ENCODE data around the gene HMGB2. TPM values are rescaled to one million over a fixed set of nuclear protein-coding genes. Genes with fewer than 3 reads are reported as not detected.

HMGB2 gene
- total RNA-seq (2014; rRNA removed; shearing (Covaris generic)) (103 and 109 TPM in 2 replicates), polyA plus RNA-seq (2016; fragmentation: Nextera tagmentation; extraction: Ambion mirVana) (519 and 593 TPM in 2 replicates)
- long read RNA-seq, transcript HMGB2-201 (5 exons, 1,889 nt): major isoform, 122 of 159 reads
- long read RNA-seq, transcript HMGB2-203 (5 exons, 1,175 nt): minor isoform, 7 of 159 reads
- long read RNA-seq, transcript HMGB2-205 (3 exons, 1,841 nt): minor isoform, 6 of 159 reads
- long read RNA-seq, partial matches to known transcripts: 14 of 159 reads
- long read RNA-seq, other reads (novel, unspliced or antisense): 6 of 159 reads

DNA sequence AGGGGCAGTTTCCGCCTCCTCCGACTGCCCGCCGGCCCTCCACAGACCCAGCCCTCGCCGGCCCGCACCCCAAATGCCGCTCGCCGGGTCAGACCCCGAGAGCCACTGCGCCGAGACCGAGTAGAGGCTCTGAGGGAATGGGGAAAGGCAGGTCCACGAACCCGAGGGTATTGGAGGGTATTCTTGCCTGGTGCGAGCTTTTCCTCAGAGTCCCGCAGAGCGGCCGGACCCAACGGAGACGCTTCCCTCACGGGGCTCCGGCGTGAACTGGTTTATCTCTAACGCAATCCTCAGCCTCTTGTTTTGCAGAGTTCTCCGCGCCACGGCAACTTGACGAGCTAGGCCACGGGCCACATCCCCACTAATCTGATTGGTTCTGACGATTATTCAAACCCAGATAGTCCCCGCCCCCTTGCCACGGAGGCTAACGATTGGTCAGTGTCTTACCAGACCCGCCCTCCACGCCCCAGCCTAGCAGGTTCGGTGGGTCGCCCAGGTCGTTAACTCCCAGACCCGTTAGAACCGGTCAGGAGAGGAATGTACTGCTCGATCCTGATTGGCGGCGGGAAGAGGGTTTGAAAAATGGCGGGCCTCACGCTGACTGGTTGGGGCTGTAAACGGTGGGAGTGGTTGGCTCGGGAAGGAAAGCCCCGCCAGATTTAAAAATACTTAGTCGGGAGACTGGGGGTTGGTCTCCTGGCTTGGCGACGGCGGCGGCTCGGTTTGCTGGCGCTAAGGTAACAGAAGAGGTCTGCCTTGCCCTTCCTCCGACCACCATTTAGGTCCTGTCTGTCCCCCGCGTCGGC, at the start of gene HMGB2:
TSS of gene HMGB2 (minus strand) at position 274 of the 806 bp plus-strand sequence. CDS start 709 bp downstream, outside the sequence.
- Histone ChIP-seq H3K9me2 (ENCODE audit: insufficient read depth) (no peaks in the 10 kb centered on the region), H3K4me3 (peak within 1 kb of the TSS; percentile 84), H4K20me1 (replicated peaks; ENCODE audit: insufficient read depth) (peaks cover 11% of the 10 kb centered on the region; the same call in 1 of the 2 replicates), H3F3A (replicated peaks; ENCODE audit: low read depth) (no peaks in the 10 kb centered on the region), H3K27ac (ENCODE audit: low read depth) (peak within 1 kb of the TSS; percentile 100), H3K79me2 (replicated peaks; ENCODE audit: insufficient read depth) (peaks cover 15% of the 10 kb centered on the region), H3K36me3 (ENCODE audit: insufficient read depth) (peaks cover 32% of the 10 kb centered on the region; the same call in 1 of the 2 replicates), H3K27me3 (ENCODE audit: insufficient read depth) (peaks cover 11% of the 10 kb centered on the region; the same call in 1 of the 2 replicates), H3K4me2 (peak within 1 kb of the TSS; percentile 90), H3K4me1 (ENCODE audit: insufficient read depth) (peaks cover 11% of the 10 kb centered on the region), H2AFZ (peak within 1 kb of the TSS; percentile 45; the same call in 1 of the 2 replicates)
- peak within 1 kb of the TSS; percentile 97 for H3K4me3 Mint-ChIP-seq
- peak; percentile 88 for ATAC-seq
- peak; percentile 100 for DNase-seq (ENCODE audit: low spot score)
- H3K36me3 Mint-ChIP-seq (ENCODE audit: low read depth): peaks cover 45% of the 10 kb centered on the region
- peak within 1 kb of the TSS; percentile 100 for H3K27ac Mint-ChIP-seq
- H3K4me1 Mint-ChIP-seq: peaks cover 28% of the 10 kb centered on the region
- H3K9me3 Mint-ChIP-seq: 0 out of 3 replicates have a peak, but pooled peaks cover 3% of the 10 kb centered on the region
- peaks cover 24% of the 10 kb centered on the region for H3K27me3 Mint-ChIP-seq (ENCODE audit: insufficient read depth, low read depth, poor library complexity)
- TF ChIP-seq STAT1 (IDR thresholded peaks at IDR 0.05; ENCODE audit: unreplicated experiment) (no peak), EZH2phosphoT487 (IDR thresholded peaks at IDR 0.05; ENCODE audit: unreplicated experiment) (no peak), EZH2 (IDR thresholded peaks at IDR 0.05; ENCODE audit: low read depth, unreplicated experiment) (no peak), POLR2AphosphoS5 (IDR thresholded peaks at IDR 0.05; ENCODE audit: low read depth) (peak; percentile 97), NANOG (IDR thresholded peaks at IDR 0.05; ENCODE audit: borderline replicate concordance) (0 out of 2 replicates have a peak, but pooled peaks have one; percentile 35), JUNB (IDR thresholded peaks at IDR 0.05; ENCODE audit: unreplicated experiment) (no peak), CREB1 (CRISPR knock-in tag; IDR thresholded peaks at IDR 0.05; ENCODE audit: low read depth) (peak; percentile 77), ZNF331 (CRISPR knock-in tag; IDR thresholded peaks at IDR 0.05; ENCODE audit: low read depth) (no peak)
- TF ChIP-seq, protein P1, sequence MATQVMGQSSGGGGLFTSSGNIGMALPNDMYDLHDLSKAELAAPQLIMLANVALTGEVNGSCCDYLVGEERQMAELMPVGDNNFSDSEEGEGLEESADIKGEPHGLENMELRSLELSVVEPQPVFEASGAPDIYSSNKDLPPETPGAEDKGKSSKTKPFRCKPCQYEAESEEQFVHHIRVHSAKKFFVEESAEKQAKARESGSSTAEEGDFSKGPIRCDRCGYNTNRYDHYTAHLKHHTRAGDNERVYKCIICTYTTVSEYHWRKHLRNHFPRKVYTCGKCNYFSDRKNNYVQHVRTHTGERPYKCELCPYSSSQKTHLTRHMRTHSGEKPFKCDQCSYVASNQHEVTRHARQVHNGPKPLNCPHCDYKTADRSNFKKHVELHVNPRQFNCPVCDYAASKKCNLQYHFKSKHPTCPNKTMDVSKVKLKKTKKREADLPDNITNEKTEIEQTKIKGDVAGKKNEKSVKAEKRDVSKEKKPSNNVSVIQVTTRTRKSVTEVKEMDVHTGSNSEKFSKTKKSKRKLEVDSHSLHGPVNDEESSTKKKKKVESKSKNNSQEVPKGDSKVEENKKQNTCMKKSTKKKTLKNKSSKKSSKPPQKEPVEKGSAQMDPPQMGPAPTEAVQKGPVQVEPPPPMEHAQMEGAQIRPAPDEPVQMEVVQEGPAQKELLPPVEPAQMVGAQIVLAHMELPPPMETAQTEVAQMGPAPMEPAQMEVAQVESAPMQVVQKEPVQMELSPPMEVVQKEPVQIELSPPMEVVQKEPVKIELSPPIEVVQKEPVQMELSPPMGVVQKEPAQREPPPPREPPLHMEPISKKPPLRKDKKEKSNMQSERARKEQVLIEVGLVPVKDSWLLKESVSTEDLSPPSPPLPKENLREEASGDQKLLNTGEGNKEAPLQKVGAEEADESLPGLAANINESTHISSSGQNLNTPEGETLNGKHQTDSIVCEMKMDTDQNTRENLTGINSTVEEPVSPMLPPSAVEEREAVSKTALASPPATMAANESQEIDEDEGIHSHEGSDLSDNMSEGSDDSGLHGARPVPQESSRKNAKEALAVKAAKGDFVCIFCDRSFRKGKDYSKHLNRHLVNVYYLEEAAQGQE (IDR thresholded peaks at IDR 0.05; ENCODE audit: unreplicated experiment): no peak
- TF ChIP-seq, protein P2, sequence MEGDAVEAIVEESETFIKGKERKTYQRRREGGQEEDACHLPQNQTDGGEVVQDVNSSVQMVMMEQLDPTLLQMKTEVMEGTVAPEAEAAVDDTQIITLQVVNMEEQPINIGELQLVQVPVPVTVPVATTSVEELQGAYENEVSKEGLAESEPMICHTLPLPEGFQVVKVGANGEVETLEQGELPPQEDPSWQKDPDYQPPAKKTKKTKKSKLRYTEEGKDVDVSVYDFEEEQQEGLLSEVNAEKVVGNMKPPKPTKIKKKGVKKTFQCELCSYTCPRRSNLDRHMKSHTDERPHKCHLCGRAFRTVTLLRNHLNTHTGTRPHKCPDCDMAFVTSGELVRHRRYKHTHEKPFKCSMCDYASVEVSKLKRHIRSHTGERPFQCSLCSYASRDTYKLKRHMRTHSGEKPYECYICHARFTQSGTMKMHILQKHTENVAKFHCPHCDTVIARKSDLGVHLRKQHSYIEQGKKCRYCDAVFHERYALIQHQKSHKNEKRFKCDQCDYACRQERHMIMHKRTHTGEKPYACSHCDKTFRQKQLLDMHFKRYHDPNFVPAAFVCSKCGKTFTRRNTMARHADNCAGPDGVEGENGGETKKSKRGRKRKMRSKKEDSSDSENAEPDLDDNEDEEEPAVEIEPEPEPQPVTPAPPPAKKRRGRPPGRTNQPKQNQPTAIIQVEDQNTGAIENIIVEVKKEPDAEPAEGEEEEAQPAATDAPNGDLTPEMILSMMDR (conservative IDR thresholded peaks at IDR 0.05; ENCODE audit: low read depth in 2 of 2): no peak
- TF ChIP-seq, protein P3, sequence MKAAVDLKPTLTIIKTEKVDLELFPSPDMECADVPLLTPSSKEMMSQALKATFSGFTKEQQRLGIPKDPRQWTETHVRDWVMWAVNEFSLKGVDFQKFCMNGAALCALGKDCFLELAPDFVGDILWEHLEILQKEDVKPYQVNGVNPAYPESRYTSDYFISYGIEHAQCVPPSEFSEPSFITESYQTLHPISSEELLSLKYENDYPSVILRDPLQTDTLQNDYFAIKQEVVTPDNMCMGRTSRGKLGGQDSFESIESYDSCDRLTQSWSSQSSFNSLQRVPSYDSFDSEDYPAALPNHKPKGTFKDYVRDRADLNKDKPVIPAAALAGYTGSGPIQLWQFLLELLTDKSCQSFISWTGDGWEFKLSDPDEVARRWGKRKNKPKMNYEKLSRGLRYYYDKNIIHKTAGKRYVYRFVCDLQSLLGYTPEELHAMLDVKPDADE (IDR thresholded peaks at IDR 0.05): no peak; the same call in none of the 2 replicates
- TF ChIP-seq, protein P4, sequence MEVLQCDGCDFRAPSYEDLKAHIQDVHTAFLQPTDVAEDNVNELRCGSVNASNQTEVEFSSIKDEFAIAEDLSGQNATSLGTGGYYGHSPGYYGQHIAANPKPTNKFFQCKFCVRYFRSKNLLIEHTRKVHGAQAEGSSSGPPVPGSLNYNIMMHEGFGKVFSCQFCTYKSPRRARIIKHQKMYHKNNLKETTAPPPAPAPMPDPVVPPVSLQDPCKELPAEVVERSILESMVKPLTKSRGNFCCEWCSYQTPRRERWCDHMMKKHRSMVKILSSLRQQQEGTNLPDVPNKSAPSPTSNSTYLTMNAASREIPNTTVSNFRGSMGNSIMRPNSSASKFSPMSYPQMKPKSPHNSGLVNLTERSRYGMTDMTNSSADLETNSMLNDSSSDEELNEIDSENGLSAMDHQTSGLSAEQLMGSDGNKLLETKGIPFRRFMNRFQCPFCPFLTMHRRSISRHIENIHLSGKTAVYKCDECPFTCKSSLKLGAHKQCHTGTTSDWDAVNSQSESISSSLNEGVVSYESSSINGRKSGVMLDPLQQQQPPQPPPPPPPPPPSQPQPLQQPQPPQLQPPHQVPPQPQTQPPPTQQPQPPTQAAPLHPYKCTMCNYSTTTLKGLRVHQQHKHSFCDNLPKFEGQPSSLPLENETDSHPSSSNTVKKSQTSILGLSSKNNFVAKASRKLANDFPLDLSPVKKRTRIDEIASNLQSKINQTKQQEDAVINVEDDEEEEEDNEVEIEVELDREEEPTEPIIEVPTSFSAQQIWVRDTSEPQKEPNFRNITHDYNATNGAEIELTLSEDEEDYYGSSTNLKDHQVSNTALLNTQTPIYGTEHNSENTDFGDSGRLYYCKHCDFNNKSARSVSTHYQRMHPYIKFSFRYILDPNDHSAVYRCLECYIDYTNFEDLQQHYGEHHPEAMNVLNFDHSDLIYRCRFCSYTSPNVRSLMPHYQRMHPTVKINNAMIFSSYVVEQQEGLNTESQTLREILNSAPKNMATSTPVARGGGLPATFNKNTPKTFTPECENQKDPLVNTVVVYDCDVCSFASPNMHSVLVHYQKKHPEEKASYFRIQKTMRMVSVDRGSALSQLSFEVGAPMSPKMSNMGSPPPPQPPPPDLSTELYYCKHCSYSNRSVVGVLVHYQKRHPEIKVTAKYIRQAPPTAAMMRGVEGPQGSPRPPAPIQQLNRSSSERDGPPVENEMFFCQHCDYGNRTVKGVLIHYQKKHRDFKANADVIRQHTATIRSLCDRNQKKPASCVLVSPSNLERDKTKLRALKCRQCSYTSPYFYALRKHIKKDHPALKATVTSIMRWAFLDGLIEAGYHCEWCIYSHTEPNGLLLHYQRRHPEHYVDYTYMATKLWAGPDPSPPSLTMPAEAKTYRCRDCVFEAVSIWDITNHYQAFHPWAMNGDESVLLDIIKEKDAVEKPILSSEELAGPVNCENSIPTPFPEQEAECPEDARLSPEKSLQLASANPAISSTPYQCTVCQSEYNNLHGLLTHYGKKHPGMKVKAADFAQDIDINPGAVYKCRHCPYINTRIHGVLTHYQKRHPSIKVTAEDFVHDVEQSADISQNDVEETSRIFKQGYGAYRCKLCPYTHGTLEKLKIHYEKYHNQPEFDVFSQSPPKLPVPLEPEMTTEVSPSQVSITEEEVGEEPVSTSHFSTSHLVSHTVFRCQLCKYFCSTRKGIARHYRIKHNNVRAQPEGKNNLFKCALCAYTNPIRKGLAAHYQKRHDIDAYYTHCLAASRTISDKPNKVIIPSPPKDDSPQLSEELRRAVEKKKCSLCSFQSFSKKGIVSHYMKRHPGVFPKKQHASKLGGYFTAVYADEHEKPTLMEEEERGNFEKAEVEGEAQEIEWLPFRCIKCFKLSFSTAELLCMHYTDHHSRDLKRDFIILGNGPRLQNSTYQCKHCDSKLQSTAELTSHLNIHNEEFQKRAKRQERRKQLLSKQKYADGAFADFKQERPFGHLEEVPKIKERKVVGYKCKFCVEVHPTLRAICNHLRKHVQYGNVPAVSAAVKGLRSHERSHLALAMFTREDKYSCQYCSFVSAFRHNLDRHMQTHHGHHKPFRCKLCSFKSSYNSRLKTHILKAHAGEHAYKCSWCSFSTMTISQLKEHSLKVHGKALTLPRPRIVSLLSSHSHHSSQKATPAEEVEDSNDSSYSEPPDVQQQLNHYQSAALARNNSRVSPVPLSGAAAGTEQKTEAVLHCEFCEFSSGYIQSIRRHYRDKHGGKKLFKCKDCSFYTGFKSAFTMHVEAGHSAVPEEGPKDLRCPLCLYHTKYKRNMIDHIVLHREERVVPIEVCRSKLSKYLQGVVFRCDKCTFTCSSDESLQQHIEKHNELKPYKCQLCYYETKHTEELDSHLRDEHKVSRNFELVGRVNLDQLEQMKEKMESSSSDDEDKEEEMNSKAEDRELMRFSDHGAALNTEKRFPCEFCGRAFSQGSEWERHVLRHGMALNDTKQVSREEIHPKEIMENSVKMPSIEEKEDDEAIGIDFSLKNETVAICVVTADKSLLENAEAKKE (CRISPR knock-in tag; IDR thresholded peaks at IDR 0.05): no peak

Data from GM23338 (cell line).